Ishikawa (cell line): Measurements from ENCODE around the gene PLEKHO2.

Experiments
- CEBPB ChIP-seq: IDR thresholded peaks from 2 replicates; pipeline ENCODE4 v1.6.1; 2012
- CREB1 ChIP-seq: IDR thresholded peaks from 2 replicates; pipeline ENCODE4 v1.6.1; 2012; ENCODE audit warnings: low read depth
- EGR1 ChIP-seq: IDR thresholded peaks from 2 replicates; pipeline ENCODE4 v1.6.1; 2012
- EP300 ChIP-seq: IDR thresholded peaks from 2 replicates; pipeline ENCODE4 v1.6.1; 2012; ENCODE audit warnings: borderline replicate concordance
- FOXM1 ChIP-seq: IDR thresholded peaks from 2 replicates; pipeline ENCODE4 v1.6.1; 2012; ENCODE audit warnings: low read depth, borderline replicate concordance
- NFIC ChIP-seq: IDR thresholded peaks from 2 replicates; pipeline ENCODE4 v1.6.1; 2012
- RAD21 ChIP-seq: IDR thresholded peaks from 2 replicates; pipeline ENCODE4 v1.6.1; 2012; ENCODE audit warnings: low read depth
- TAF1 ChIP-seq: IDR thresholded peaks from 2 replicates; pipeline ENCODE4 v1.6.1; 2012; ENCODE audit warnings: low read depth, mild to moderate bottlenecking
- TCF12 ChIP-seq: IDR thresholded peaks from 2 replicates; pipeline ENCODE4 v1.6.1; 2012; ENCODE audit warnings: low read depth
- TEAD4 ChIP-seq: IDR thresholded peaks from 2 replicates; pipeline ENCODE4 v1.6.1; 2012
- YY1 ChIP-seq: IDR thresholded peaks from 2 replicates; pipeline ENCODE4 v1.6.1; 2012; ENCODE audit warnings: low read depth
- ZBTB7A ChIP-seq: IDR thresholded peaks from 2 replicates; pipeline ENCODE4 v1.6.1; 2012; ENCODE audit warnings: low read depth
- TF ChIP-seq, protein P1 (sequence below): IDR thresholded peaks from 2 replicates; pipeline ENCODE4 v1.6.1; 2012
- TF ChIP-seq, protein P2 (sequence below): IDR thresholded peaks from 2 replicates; pipeline ENCODE4 v1.6.1; 2012
- TF ChIP-seq, protein P3 (sequence below): IDR thresholded peaks from 2 replicates; pipeline ENCODE4 v1.6.1; 2012; ENCODE audit warnings: low read depth, mild to moderate bottlenecking

Gene PLEKHO2

DNA sequence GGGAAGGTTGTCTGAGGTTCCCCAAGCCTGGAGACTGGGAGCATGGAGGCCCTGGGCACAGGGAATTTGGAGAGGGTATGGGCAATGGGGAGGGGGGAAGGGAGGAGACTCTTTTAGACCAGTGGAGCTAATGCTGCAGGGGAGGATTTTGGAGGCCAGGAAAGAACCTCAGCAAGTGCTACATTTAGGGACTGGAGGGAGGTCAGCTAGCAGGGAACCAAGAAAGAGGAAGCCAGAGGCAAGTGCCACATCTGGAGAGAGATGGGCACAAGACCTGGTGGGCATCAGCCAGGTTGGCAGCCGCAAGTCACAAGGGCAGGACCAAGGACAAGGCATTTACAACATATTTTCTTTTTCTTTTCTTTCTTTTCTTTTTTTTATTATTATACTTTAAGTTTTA, 20.7 kb downstream of the PLEKHO2 start:
- no peak for TF ChIP-seq CEBPB
- TF ChIP-seq YY1, result no peak
- TF ChIP-seq, protein P1, sequence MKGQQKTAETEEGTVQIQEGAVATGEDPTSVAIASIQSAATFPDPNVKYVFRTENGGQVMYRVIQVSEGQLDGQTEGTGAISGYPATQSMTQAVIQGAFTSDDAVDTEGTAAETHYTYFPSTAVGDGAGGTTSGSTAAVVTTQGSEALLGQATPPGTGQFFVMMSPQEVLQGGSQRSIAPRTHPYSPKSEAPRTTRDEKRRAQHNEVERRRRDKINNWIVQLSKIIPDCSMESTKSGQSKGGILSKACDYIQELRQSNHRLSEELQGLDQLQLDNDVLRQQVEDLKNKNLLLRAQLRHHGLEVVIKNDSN, result no peak
- TF ChIP-seq TEAD4, result no peak
- TF ChIP-seq, protein P2, sequence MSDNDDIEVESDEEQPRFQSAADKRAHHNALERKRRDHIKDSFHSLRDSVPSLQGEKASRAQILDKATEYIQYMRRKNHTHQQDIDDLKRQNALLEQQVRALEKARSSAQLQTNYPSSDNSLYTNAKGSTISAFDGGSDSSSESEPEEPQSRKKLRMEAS, result no peak
- no peak for TF ChIP-seq FOXM1
- no peak for TF ChIP-seq TCF12
- TF ChIP-seq, protein P3, sequence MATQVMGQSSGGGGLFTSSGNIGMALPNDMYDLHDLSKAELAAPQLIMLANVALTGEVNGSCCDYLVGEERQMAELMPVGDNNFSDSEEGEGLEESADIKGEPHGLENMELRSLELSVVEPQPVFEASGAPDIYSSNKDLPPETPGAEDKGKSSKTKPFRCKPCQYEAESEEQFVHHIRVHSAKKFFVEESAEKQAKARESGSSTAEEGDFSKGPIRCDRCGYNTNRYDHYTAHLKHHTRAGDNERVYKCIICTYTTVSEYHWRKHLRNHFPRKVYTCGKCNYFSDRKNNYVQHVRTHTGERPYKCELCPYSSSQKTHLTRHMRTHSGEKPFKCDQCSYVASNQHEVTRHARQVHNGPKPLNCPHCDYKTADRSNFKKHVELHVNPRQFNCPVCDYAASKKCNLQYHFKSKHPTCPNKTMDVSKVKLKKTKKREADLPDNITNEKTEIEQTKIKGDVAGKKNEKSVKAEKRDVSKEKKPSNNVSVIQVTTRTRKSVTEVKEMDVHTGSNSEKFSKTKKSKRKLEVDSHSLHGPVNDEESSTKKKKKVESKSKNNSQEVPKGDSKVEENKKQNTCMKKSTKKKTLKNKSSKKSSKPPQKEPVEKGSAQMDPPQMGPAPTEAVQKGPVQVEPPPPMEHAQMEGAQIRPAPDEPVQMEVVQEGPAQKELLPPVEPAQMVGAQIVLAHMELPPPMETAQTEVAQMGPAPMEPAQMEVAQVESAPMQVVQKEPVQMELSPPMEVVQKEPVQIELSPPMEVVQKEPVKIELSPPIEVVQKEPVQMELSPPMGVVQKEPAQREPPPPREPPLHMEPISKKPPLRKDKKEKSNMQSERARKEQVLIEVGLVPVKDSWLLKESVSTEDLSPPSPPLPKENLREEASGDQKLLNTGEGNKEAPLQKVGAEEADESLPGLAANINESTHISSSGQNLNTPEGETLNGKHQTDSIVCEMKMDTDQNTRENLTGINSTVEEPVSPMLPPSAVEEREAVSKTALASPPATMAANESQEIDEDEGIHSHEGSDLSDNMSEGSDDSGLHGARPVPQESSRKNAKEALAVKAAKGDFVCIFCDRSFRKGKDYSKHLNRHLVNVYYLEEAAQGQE, result no peak
- no peak for TF ChIP-seq CREB1
- TF ChIP-seq ZBTB7A, result no peak
- no peak for TF ChIP-seq EP300
- TF ChIP-seq TAF1, result no peak
- TF ChIP-seq RAD21, result no peak
- TF ChIP-seq NFIC, result no peak

DNA sequence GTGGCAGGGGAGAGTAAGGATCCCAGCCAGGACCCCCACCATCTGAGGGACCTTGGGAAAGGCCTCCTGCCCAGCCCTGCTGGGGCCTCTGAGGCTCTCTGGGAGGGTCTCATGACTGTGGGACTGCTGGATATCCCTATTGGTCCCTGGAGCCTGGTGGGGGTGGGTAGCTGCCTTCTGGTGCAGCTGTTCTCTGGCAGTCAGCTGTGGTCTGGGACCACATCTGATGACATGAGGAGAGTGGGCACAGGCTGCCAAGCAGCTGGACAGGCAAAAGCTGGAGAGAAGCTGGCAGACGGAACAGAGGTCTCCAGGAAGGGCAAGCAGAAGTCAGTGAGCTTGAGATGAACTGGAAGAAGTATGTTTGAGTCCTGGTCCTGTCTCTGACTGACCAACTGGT, 22.4 kb downstream of the PLEKHO2 start:
- TF ChIP-seq TAF1, result no peak
- no peak for TF ChIP-seq FOXM1
- TF ChIP-seq, protein P1, result no peak
- TF ChIP-seq, protein P2, result no peak
- TF ChIP-seq EP300, result no peak
- no peak for TF ChIP-seq TEAD4
- no peak for TF ChIP-seq YY1
- TF ChIP-seq EGR1, result no peak
- no peak for TF ChIP-seq NFIC
- TF ChIP-seq ZBTB7A, result no peak
- TF ChIP-seq CREB1, result no peak
- no peak for TF ChIP-seq TCF12
- TF ChIP-seq RAD21, result no peak
- no peak for TF ChIP-seq CEBPB
- TF ChIP-seq, protein P3, result no peak

DNA sequence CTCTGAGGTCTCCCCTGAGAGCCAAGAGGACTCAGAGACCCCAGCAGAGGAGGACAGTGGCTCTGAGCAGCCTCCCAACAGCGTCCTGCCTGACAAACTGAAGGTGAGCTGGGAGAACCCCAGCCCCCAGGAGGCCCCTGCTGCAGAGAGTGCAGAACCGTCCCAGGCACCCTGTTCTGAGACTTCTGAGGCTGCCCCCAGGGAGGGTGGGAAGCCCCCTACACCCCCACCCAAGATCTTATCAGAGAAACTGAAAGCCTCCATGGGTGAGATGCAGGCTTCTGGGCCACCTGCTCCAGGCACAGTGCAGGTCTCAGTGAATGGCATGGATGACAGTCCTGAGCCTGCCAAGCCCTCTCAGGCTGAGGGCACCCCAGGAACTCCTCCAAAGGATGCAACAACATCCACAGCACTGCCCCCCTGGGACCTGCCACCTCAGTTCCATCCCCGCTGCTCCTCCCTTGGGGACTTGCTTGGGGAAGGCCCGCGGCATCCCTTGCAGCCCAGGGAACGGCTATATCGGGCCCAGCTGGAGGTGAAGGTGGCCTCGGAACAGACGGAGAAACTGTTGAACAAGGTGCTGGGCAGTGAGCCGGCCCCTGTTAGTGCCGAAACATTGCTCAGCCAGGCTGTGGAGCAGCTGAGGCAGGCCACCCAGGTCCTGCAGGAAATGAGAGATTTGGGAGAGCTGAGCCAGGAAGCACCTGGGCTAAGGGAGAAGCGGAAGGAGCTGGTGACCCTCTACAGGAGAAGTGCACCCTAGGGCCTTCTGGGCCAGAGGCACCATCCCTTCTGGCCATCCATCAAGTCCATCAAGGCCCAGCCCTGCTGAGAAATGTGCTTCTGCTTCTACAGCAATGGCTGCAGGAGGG, 23.6 kb downstream of the PLEKHO2 start:
- TF ChIP-seq YY1 (no peak), TAF1 (no peak), ZBTB7A (no peak), EP300 (no peak), CEBPB (no peak), FOXM1 (no peak), CREB1 (no peak), EGR1 (no peak), TEAD4 (no peak), NFIC (no peak), RAD21 (no peak), TCF12 (no peak)
- TF ChIP-seq, protein P3, result no peak
- TF ChIP-seq, protein P1, result no peak
- TF ChIP-seq, protein P2, result no peak
